GM12878 (cell line): Measurements from ENCODE around the gene CSF1R. TPM values are rescaled to one million over a fixed set of nuclear protein-coding genes. Genes with fewer than 3 reads are reported as not detected.

ENCODE experiments used
- ATAC-seq: fragments of 200-7000 bp; cut with Tn5 transposase; 3 replicates; pipeline ENCODE4 v1.9.1; 2020; ENCODE audit warnings: mild to moderate bottlenecking, moderate library complexity
- BruUV-seq: library from RNA; stranded (reverse); fragments of 400-500 nt; replicated peaks from 2 replicates; lab custom pipeline; 2021; lab: Mats Ljungman, UMichigan
- CTCF ChIA-PET: fragments of 300-600 bp; sonication (Branson Sonifier 250); formaldehyde crosslinking; extraction: SDS; loops from one replicate; lab custom pipeline; 2021; ENCODE audit warnings: inconsistent platforms; lab: Yijun Ruan, JAX
- POLR2A ChIA-PET: fragments of 350-600 bp; formaldehyde crosslinking; extraction: SDS; loops from one replicate; lab custom pipeline; 2021; ENCODE audit warnings: inconsistent platforms; lab: Charles Lee
- RAD21 ChIA-PET: fragments of 300-600 bp; sonication (Branson Sonifier 250); formaldehyde crosslinking; loops from one replicate; lab custom pipeline; 2023; ENCODE audit warnings: antibody characterized with exemption; ENCODE audit not compliant: unreplicated experiment; lab: Charles Lee
- SMC1A ChIA-PET: fragments of 300-600 bp; sonication (Branson Sonifier 250); formaldehyde crosslinking; loops from one replicate; lab custom pipeline; 2023; ENCODE audit not compliant: unreplicated experiment, uncharacterized antibody; lab: Charles Lee
- DNase-seq: peaks from one replicate; pipeline ENCODE4 v3.0.0-alpha.2; 2011; ENCODE audit warnings: low read depth, low spot score
- FAIRE-seq: peaks from 3 replicates; lab custom pipeline; 2011; peaks lifted over from hg19 to GRCh38; lab: Jason Lieb, UNC
- H2AFZ ChIP-seq: 2 replicates; pipeline ENCODE4 v1.6.0; 2011; ENCODE audit warnings: low read depth, low read length, control low read depth; ENCODE audit not compliant: control insufficient read depth
- H3K27ac ChIP-seq: 2 replicates; pipeline ENCODE4 v1.5.1; 2011; ENCODE audit warnings: control low read depth; ENCODE audit not compliant: control insufficient read depth, insufficient read depth
- H3K27me3 ChIP-seq, 2 experiments: replicated peaks in 1 of 2; 2 replicates each; pipeline versions ENCODE4 v1.6.0 to v1.6.1; 2011; ENCODE audit warnings: low read length in 1 of 2; ENCODE audit not compliant: control insufficient read depth in 2 of 2, insufficient read depth in 2 of 2
- H3K36me3 ChIP-seq, 2 experiments: 2 replicates each; pipeline ENCODE4 v1.5.1; 2011; ENCODE audit warnings: low read length in 1 of 2; ENCODE audit not compliant: control insufficient read depth in 2 of 2, insufficient read depth in 2 of 2
- H3K4me1 ChIP-seq: 2 replicates; pipeline ENCODE4 v1.6.1; 2011; ENCODE audit warnings: mild to moderate bottlenecking, low read length, moderate library complexity, mixed read lengths; ENCODE audit not compliant: control insufficient read depth, insufficient read depth
- H3K4me2 ChIP-seq: 2 replicates; pipeline ENCODE4 v1.6.0; 2011; ENCODE audit warnings: control low read depth; ENCODE audit not compliant: control insufficient read depth, insufficient read depth
- H3K4me3 ChIP-seq: fragments of 200-600 bp; sonication (generic); 2 replicates; pipeline ENCODE4 v1.5.1; 2016
- H3K79me2 ChIP-seq: 2 replicates; pipeline ENCODE4 v1.6.0; 2011; ENCODE audit warnings: low read length; ENCODE audit not compliant: control insufficient read depth, insufficient read depth
- H3K9ac ChIP-seq: 2 replicates; pipeline ENCODE4 v1.8.0; 2011; ENCODE audit warnings: low read length, control low read depth, mixed read lengths; ENCODE audit not compliant: control insufficient read depth, insufficient read depth
- H3K9me3 ChIP-seq: replicated peaks from 3 replicates; pipeline ENCODE4 v1.5.1; 2011; ENCODE audit warnings: mild to moderate bottlenecking, low read length; ENCODE audit not compliant: control insufficient read depth, insufficient read depth
- H4K20me1 ChIP-seq: 2 replicates; pipeline ENCODE4 v1.6.0; 2011; ENCODE audit not compliant: control insufficient read depth, insufficient read depth
- EP300 ChIP-seq, 2 experiments: fragments of 150-350 bp in 1 of 2; IDR thresholded peaks; 2 replicates each; pipeline ENCODE4 v1.6.1; 2011 to 2012; ENCODE audit warnings: low read depth in 2 of 2, low read length in 2 of 2, borderline replicate concordance in 1 of 2, improper control_type of control experiment in 1 of 2, inconsistent platforms in 1 of 2; ENCODE audit not compliant: control insufficient read depth in 1 of 2
- HDAC2 ChIP-seq: fragments of 200-600 bp; sonication (generic); IDR thresholded peaks from 2 replicates; pipeline ENCODE4 v1.6.1; 2017
- HDGF ChIP-seq: fragments of 450-650 bp; IDR thresholded peaks from 2 replicates; pipeline ENCODE4 v1.6.1; 2016; ENCODE audit warnings: antibody characterized with exemption
- JUND ChIP-seq: IDR thresholded peaks from 2 replicates; pipeline ENCODE4 v1.6.1; 2012; ENCODE audit warnings: low read depth, mild to moderate bottlenecking, low read length, improper control_type of control experiment, moderate library complexity
- NR2C2 ChIP-seq: IDR thresholded peaks from 2 replicates; pipeline ENCODE4 v1.6.1; 2011; ENCODE audit warnings: borderline replicate concordance, low read depth; ENCODE audit not compliant: control insufficient read depth, insufficient read length
- NR2F1 ChIP-seq: fragments of 450-650 bp; conservative IDR thresholded peaks from 2 replicates; pipeline ENCODE4 v1.6.1; 2017; ENCODE audit warnings: mild to moderate bottlenecking
- PAX8 ChIP-seq: fragments of 450-650 bp; IDR thresholded peaks from 2 replicates; pipeline ENCODE4 v1.6.1; 2017; ENCODE audit warnings: mild to moderate bottlenecking, moderate library complexity
- RAD21 ChIP-seq: IDR thresholded peaks from 2 replicates; pipeline ENCODE4 v1.6.1; 2011; ENCODE audit warnings: mild to moderate bottlenecking, low read depth, low read length, moderate library complexity; ENCODE audit not compliant: insufficient read depth
- RCOR1 ChIP-seq: conservative IDR thresholded peaks from 2 replicates; pipeline ENCODE4 v1.6.1; 2012; ENCODE audit warnings: low read depth, low read length, improper control_type of control experiment
- RFX5 ChIP-seq: IDR thresholded peaks from 2 replicates; pipeline ENCODE4 v1.6.1; 2011; ENCODE audit warnings: low read depth, low read length, improper control_type of control experiment
- SREBF2 ChIP-seq: IDR thresholded peaks from 2 replicates; pipeline ENCODE4 v1.6.1; 2012; ENCODE audit warnings: mild to moderate bottlenecking, low read length
- WRNIP1 ChIP-seq: IDR thresholded peaks from 2 replicates; pipeline ENCODE4 v1.6.1; 2011; ENCODE audit warnings: low read depth, low read length, improper control_type of control experiment, borderline replicate concordance
- WGBS: methylation state at CpG from one replicate; pipeline ENCODE4 v1.1.6; 2016; ENCODE audit warnings: low lambda C conversion rate; ENCODE audit not compliant: insufficient replicate concordance, insufficient coverage; ENCODE audit errors: missing lambda C conversion rate; 5-methylcytosine and 5-hydroxymethylcytosine counted together
- in situ Hi-C: fragments of 300-500 bp; cut with MboI; formaldehyde crosslinking; loops from 9 replicates; pipeline ENCODE4 v1.14.3; 2018; ENCODE audit warnings: mixed read lengths
- intact Hi-C: fragments of 100-400 bp; cut with micrococcal nuclease; formaldehyde crosslinking; loops from one replicate; pipeline ENCODE4 v1.14.2; 2022; ENCODE audit not compliant: unreplicated experiment
- polyA plus RNA-seq, 11 experiments: library from polyadenylated mRNA; depleted of rRNA in 4 of 11; unstranded in 6 of 11; stranded (reverse) in 5 of 11; fragments of >200 nt; fragmentation: Nextera tagmentation in 4 of 11; fragmentation: Illumina TruSeq in 1 of 11; extraction: Ambion mirVana in 4 of 11; extraction: Trizol in 1 of 11; gene quantifications; 1 replicate in 1 of 11; 2 replicates in 10 of 11; pipeline versions ENCODE4 v1.2.1 to v1.2.3, GENCODE V29; 2011 to 2016; ENCODE audit warnings: inconsistent platforms in 2 of 11, missing spikeins in 2 of 11, low read depth in 1 of 11
- total RNA-seq, 4 experiments: library from RNA; depleted of rRNA in 3 of 4; stranded (reverse); fragments of >200 nt in 3 of 4; fragmentation: Illumina TruSeq in 1 of 4; extraction: Trizol in 1 of 4; gene quantifications; 2 replicates each; pipeline versions ENCODE4 v1.2.1 to v1.2.3, GENCODE V29; 2013 to 2021
- TF ChIP-seq, protein P1 (sequence below): fragments of 450-650 bp; IDR thresholded peaks from 2 replicates; pipeline ENCODE4 v1.6.1; 2014; ENCODE audit warnings: mild to moderate bottlenecking
- TF ChIP-seq, protein P2 (sequence below): fragments of 450-650 bp; conservative IDR thresholded peaks from 2 replicates; pipeline ENCODE4 v1.6.1; 2017; ENCODE audit warnings: mild to moderate bottlenecking, moderate library complexity
- TF ChIP-seq, protein P3 (sequence below): IDR thresholded peaks from 2 replicates; pipeline ENCODE4 v1.6.1; 2012; ENCODE audit warnings: low read depth, low read length, improper control_type of control experiment

The CSF1R gene
- total and polyA plus RNA-seq, 10 of the 15 experiments (the other 5 are each of a cell fraction or from before 2014, with no cell fraction given) = 0.35 to 3.6 (median 1.2) TPM

DNA sequence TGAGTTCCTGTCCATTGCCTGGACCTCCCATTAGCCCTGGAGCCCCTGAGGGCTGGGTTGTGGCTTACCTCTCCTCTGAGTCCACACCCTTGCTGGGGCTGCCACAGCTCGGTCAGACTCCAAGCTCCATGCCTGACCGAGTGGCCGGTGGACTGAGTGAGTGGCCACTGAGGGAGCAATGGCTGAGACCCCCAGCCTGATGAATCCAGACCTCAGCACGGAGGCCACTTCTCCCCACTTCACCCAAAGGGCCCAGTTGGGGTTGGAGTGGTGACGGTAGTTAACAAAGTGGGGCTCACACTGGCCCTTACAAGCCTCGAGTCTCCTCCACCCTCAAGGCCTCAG lies 40.5 kb upstream of the CSF1R start:
- POLR2A ChIA-PET = interaction anchor here (0.6 kb wide), 1 partner anchor 33 kb away, joined by 3 read pairs; no protein-coding TSS in a partner anchor
- Histone ChIP-seq H2AFZ (no peak overlapping the region), H3K36me3 (no peaks in the 10 kb centered on the region), H3K79me2 (no peaks in the 10 kb centered on the region), H3K9ac (no peak overlapping the region), H3K4me3 (no peak overlapping the region), H3K4me1 (no peaks in the 10 kb centered on the region), H3K27me3 (no peaks in the 10 kb centered on the region), H3K4me2 (no peak overlapping the region), H3K27ac (no peak overlapping the region), H4K20me1 (no peaks in the 10 kb centered on the region), H3K9me3 (no peaks in the 10 kb centered on the region)
- SMC1A ChIA-PET = no interaction called here
- in situ Hi-C loops = loop anchor here (5.0 kb wide), 1 partner anchor 95 kb away; no protein-coding TSS in a partner anchor
- intact Hi-C loops = no loop called here
- no TSS peak for BruUV-seq
- 55% methylated on average over 6 of the region's 6 CpGs for WGBS
- CTCF ChIA-PET = no interaction called here
- DNase-seq = no peak
- RAD21 ChIA-PET = no interaction called here
- no peak for ATAC-seq
- no peak for TF ChIP-seq JUND
- TF ChIP-seq, protein P1, sequence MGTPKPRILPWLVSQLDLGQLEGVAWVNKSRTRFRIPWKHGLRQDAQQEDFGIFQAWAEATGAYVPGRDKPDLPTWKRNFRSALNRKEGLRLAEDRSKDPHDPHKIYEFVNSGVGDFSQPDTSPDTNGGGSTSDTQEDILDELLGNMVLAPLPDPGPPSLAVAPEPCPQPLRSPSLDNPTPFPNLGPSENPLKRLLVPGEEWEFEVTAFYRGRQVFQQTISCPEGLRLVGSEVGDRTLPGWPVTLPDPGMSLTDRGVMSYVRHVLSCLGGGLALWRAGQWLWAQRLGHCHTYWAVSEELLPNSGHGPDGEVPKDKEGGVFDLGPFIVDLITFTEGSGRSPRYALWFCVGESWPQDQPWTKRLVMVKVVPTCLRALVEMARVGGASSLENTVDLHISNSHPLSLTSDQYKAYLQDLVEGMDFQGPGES = no peak
- no peak for TF ChIP-seq HDGF
- no peak for TF ChIP-seq WRNIP1
- no peak for TF ChIP-seq RFX5
- no peak for TF ChIP-seq RAD21
- no peak for TF ChIP-seq PAX8
- no peak for TF ChIP-seq RCOR1
- no peak for TF ChIP-seq EP300 (IDR thresholded peaks at IDR 0.05; ENCODE audit: borderline replicate concordance in 1 of 2, control insufficient read depth in 1 of 2, low read depth in 2 of 2, low read length in 2 of 2)
- TF ChIP-seq, protein P2, sequence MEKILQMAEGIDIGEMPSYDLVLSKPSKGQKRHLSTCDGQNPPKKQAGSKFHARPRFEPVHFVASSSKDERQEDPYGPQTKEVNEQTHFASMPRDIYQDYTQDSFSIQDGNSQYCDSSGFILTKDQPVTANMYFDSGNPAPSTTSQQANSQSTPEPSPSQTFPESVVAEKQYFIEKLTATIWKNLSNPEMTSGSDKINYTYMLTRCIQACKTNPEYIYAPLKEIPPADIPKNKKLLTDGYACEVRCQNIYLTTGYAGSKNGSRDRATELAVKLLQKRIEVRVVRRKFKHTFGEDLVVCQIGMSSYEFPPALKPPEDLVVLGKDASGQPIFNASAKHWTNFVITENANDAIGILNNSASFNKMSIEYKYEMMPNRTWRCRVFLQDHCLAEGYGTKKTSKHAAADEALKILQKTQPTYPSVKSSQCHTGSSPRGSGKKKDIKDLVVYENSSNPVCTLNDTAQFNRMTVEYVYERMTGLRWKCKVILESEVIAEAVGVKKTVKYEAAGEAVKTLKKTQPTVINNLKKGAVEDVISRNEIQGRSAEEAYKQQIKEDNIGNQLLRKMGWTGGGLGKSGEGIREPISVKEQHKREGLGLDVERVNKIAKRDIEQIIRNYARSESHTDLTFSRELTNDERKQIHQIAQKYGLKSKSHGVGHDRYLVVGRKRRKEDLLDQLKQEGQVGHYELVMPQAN = no peak
- no peak for TF ChIP-seq NR2F1
- TF ChIP-seq, protein P3, sequence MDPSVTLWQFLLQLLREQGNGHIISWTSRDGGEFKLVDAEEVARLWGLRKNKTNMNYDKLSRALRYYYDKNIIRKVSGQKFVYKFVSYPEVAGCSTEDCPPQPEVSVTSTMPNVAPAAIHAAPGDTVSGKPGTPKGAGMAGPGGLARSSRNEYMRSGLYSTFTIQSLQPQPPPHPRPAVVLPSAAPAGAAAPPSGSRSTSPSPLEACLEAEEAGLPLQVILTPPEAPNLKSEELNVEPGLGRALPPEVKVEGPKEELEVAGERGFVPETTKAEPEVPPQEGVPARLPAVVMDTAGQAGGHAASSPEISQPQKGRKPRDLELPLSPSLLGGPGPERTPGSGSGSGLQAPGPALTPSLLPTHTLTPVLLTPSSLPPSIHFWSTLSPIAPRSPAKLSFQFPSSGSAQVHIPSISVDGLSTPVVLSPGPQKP = no peak
- no peak for TF ChIP-seq SREBF2
- no peak for TF ChIP-seq HDAC2
- no peak for TF ChIP-seq NR2C2
- FAIRE-seq = no peak
